T-cell (primary cell): Measurements from ENCODE around the gene TMEM270. TPM values are rescaled to one million over a fixed set of nuclear protein-coding genes. Genes with fewer than 3 reads are reported as not detected.

Source experiments
- ATAC-seq, 4 experiments: fragments of 200-7000 bp in 3 of 4; fragments of 150-1000 bp in 1 of 4; cut with Tn5 transposase; replicated peaks in 1 of 4; 1 replicate in 3 of 4; 2 replicates in 1 of 4; pipeline ENCODE4 v1.10.0; 2021; ENCODE audit warnings: moderate library complexity in 3 of 4, mild to moderate bottlenecking in 2 of 4, moderate number of reproducible peaks in 1 of 4
- CTCF ChIA-PET, 2 donors: fragments of 300-600 bp; sonication (Branson Sonifier 250); formaldehyde crosslinking; loops; one replicate each; lab custom pipeline; 2022; ENCODE audit warnings: antibody characterized with exemption in 2 of 2; lab: Charles Lee
- POLR2A ChIA-PET, 2 donors: fragments of 300-600 bp; sonication (Branson Sonifier 250); formaldehyde crosslinking; loops; one replicate each; lab custom pipeline; 2022; ENCODE audit warnings: antibody characterized with exemption in 2 of 2; lab: Charles Lee
- DNase-seq, 35 experiments: peaks; one replicate each; pipeline versions ENCODE4 v3.0.0 to v3.0.0-alpha.2; 2013 to 2023
- H3K27ac ChIP-seq: one replicate; pipeline ENCODE4 v1.5.1; 2013; ENCODE audit warnings: low read length
- H3K27me3 ChIP-seq, 2 experiments: replicated peaks in 1 of 2; 1 replicate in 1 of 2; 2 replicates in 1 of 2; pipeline versions ENCODE4 v1.6.1 to v1.7.0; 2013; ENCODE audit warnings: low read length in 1 of 2, mixed read lengths in 1 of 2; ENCODE audit not compliant: control insufficient read depth in 2 of 2, insufficient read depth in 2 of 2; ENCODE audit errors: extremely low read depth in 1 of 2
- H3K36me3 ChIP-seq, 2 donors: 1 replicate in 1 of 2; 2 replicates in 1 of 2; pipeline versions ENCODE4 v1.6.1 to v1.7.0; 2013; ENCODE audit warnings: low read length in 1 of 2; ENCODE audit not compliant: control insufficient read depth in 2 of 2, insufficient read depth in 1 of 2; ENCODE audit errors: extremely low read depth in 1 of 2
- H3K4me1 ChIP-seq, 2 experiments: 1 replicate in 1 of 2; 2 replicates in 1 of 2; pipeline versions ENCODE4 v1.6.1 to v1.7.0; 2013; ENCODE audit warnings: low read length in 2 of 2, mixed read lengths in 1 of 2; ENCODE audit not compliant: insufficient read depth in 2 of 2, control insufficient read depth in 1 of 2; ENCODE audit errors: extremely low read depth in 1 of 2
- H3K4me3 ChIP-seq, 2 donors: 1 replicate in 1 of 2; 2 replicates in 1 of 2; pipeline versions ENCODE4 v1.5.1 to v1.7.0; 2013; ENCODE audit warnings: mild to moderate bottlenecking in 2 of 2, low read length in 1 of 2, moderate library complexity in 1 of 2; ENCODE audit not compliant: control insufficient read depth in 1 of 2; ENCODE audit errors: extremely low read depth in 1 of 2
- H3K9me3 ChIP-seq: 2 replicates; pipeline ENCODE4 v1.7.0; 2013
- H3K27ac Mint-ChIP-seq, 2 donors: one replicate each; pipeline ENCODE4 v1.8.0; 2020 to 2021; ENCODE audit warnings: mild to moderate bottlenecking in 2 of 2, mixed read lengths in 2 of 2
- H3K27me3 Mint-ChIP-seq, 2 donors: one replicate each; pipeline ENCODE4 v1.8.0; 2021 to 2022; ENCODE audit warnings: mixed read lengths in 2 of 2
- H3K36me3 Mint-ChIP-seq: one replicate; pipeline ENCODE4 v1.8.0; 2021; ENCODE audit warnings: mixed read lengths
- H3K4me1 Mint-ChIP-seq, 3 donors: one replicate each; pipeline ENCODE4 v1.8.0; 2020 to 2022; ENCODE audit warnings: mixed read lengths in 3 of 3, mild to moderate bottlenecking in 1 of 3
- H3K4me3 Mint-ChIP-seq, 3 donors: one replicate each; pipeline ENCODE4 v1.8.0; 2020 to 2022; ENCODE audit warnings: mild to moderate bottlenecking in 3 of 3, mixed read lengths in 3 of 3, moderate library complexity in 3 of 3
- H3K9me3 Mint-ChIP-seq, 3 donors: one replicate each; pipeline ENCODE4 v1.8.0; 2020 to 2022; ENCODE audit warnings: mixed read lengths in 3 of 3
- WGBS: methylation state at CpG from one replicate; pipeline ENCODE4 v1.1.5; 2013; ENCODE audit warnings: missing lambda C conversion rate; ENCODE audit not compliant: insufficient coverage; 5-methylcytosine and 5-hydroxymethylcytosine counted together
- total RNA-seq, 35 experiments: library from RNA in 6 of 35; stranded (reverse) in 6 of 35; fragments of 120-200 nt in 1 of 35; gene quantifications; one replicate each; pipeline versions ENCODE4 v1.2.1 to v1.2.4 and lab custom pipeline; 2013 to 2026

TMEM270 gene
- total RNA-seq, 5 donors from 2014 or later (not counting 1 experiment from before 2014, with no cell fraction given): not detected

GRCh38 chr7:73870041-73870492 lies 9.1 kb downstream of the TMEM270 start:
- no peaks in the 10 kb centered on the region for H3K4me1 ChIP-seq
- ATAC-seq (no peak), DNase-seq (no peak)
- H3K9me3 ChIP-seq: no peaks in the 10 kb centered on the region
- no peak overlapping the region for H3K4me3 ChIP-seq
- Mint-ChIP-seq H3K36me3 (no peaks in the 10 kb centered on the region), H3K9me3 (no peaks in the 10 kb centered on the region), H3K27ac (no peak overlapping the region), H3K4me3 (no peak overlapping the region), H3K4me1 (no peaks in the 10 kb centered on the region), H3K27me3 (no peaks in the 10 kb centered on the region)
- H3K27ac ChIP-seq: no peak overlapping the region
- WGBS: 95% methylated on average over 10 of the region's 15 CpGs
- peaks cover 0 to 8% of the 10 kb centered on the region in 2 experiments for H3K27me3 ChIP-seq
- ChIA-PET POLR2A (no interaction called here), CTCF (no interaction called here)
- no peaks in the 10 kb centered on the region for H3K36me3 ChIP-seq

GRCh38 chr7:73871163-73872011 lies 10.4 kb downstream of the TMEM270 start:
- H3K4me3 Mint-ChIP-seq: no peak overlapping the region
- no peaks in the 10 kb centered on the region for H3K36me3 ChIP-seq
- no peak for DNase-seq
- H3K9me3 Mint-ChIP-seq: no peaks in the 10 kb centered on the region
- no peak overlapping the region for H3K4me3 ChIP-seq
- H3K27ac ChIP-seq: no peak overlapping the region
- ChIA-PET POLR2A (no interaction called here), CTCF (no interaction called here)
- H3K27me3 ChIP-seq: peaks cover 0 to 9% of the 10 kb centered on the region in 2 experiments
- 86% methylated on average over 18 of the region's 20 CpGs for WGBS
- no peaks in the 10 kb centered on the region for H3K27me3 Mint-ChIP-seq
- H3K4me1 Mint-ChIP-seq: no peaks in the 10 kb centered on the region
- H3K4me1 ChIP-seq: no peaks in the 10 kb centered on the region
- H3K9me3 ChIP-seq: no peaks in the 10 kb centered on the region
- no peaks in the 10 kb centered on the region for H3K36me3 Mint-ChIP-seq
- no peak overlapping the region for H3K27ac Mint-ChIP-seq
- no peak for ATAC-seq

DNA sequence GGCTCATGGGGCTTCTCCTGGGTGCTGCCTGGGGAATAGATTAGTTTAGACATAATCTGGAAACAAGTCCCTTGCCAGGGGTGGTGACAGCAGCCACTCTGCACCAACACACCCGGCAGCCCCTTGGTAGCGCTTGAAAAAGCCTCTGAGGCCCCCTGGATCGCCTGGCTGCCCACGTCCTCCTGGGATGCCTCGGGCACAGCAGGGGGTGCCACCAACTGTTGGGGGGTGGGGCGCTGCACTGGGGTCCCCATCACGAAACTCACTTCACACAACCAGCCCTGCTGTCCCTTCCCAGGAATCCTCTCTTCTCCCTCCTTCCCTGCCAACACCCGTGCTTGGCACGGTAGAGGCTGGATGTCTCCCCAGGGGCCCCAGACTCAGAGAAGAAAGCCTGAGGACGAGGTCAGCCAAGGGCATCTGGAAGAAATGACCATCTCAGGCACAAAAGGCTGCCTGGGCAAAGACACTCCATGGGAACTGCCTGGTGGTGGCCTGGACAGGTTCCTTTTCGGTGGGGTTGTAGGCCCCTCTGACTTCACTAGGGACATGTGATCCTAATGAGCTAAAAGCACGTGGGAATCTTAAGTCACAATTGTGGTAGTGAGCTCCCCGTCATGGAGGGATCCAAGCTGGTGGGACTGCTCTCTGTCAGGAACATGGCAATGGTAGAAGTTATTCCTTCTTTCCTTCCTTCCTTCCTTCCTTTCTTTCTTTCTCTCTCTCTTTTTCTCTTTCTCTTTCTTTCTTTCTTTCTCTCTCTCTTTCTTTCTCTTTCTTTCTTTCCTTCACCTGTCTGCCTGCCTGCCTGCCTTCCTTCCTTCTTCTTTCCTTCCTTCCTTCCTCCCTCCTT lies 11.3 kb downstream of the TMEM270 start:
- Histone ChIP-seq H3K9me3 (no peaks in the 10 kb centered on the region), H3K4me1 (no peaks in the 10 kb centered on the region), H3K27me3 (peaks cover 0 to 16% of the 10 kb centered on the region in 2 experiments), H3K27ac (no peak overlapping the region), H3K36me3 (no peaks in the 10 kb centered on the region), H3K4me3 (no peak overlapping the region)
- DNase-seq (no peak), ATAC-seq (no peak)
- H3K9me3 Mint-ChIP-seq: no peaks in the 10 kb centered on the region
- no peaks in the 10 kb centered on the region for H3K27me3 Mint-ChIP-seq
- POLR2A ChIA-PET: no interaction called here
- 85% methylated on average over 9 of the region's 13 CpGs for WGBS
- H3K27ac Mint-ChIP-seq: no peak overlapping the region
- CTCF ChIA-PET: no interaction called here
- H3K4me3 Mint-ChIP-seq: no peak overlapping the region
- H3K4me1 Mint-ChIP-seq: no peaks in the 10 kb centered on the region
- no peaks in the 10 kb centered on the region for H3K36me3 Mint-ChIP-seq

GRCh38 chr7:73876361-73876760 lies 15.4 kb downstream of the TMEM270 start:
- no peaks in the 10 kb centered on the region for H3K4me1 Mint-ChIP-seq
- ChIA-PET CTCF (interaction anchor here in 1 of 2 donors (0.5 kb wide), 1 partner anchor 1135 kb away, joined by 3 read pairs; no protein-coding TSS in a partner anchor), POLR2A (no interaction called here)
- no peaks in the 10 kb centered on the region for H3K36me3 Mint-ChIP-seq
- no peaks in the 10 kb centered on the region for H3K4me1 ChIP-seq
- peaks cover 4 to 7% of the 10 kb centered on the region in 2 donors for H3K27me3 Mint-ChIP-seq
- H3K27me3 ChIP-seq: peaks cover 0 to 40% of the 10 kb centered on the region in 2 experiments
- 93% methylated on average over 6 of the region's 8 CpGs for WGBS
- H3K4me3 ChIP-seq: no peak overlapping the region
- no peak overlapping the region for H3K27ac Mint-ChIP-seq
- H3K36me3 ChIP-seq: no peaks in the 10 kb centered on the region
- no peaks in the 10 kb centered on the region for H3K9me3 Mint-ChIP-seq
- no peak for ATAC-seq
- H3K9me3 ChIP-seq: no peaks in the 10 kb centered on the region
- DNase-seq: no peak
- H3K27ac ChIP-seq: no peak overlapping the region
- no peak overlapping the region for H3K4me3 Mint-ChIP-seq

- Histone ChIP-seq H3K27me3 (peaks cover 0 to 40% of the 10 kb centered on the region in 2 experiments), H3K27ac (no peak overlapping the region), H3K9me3 (no peaks in the 10 kb centered on the region), H3K36me3 (no peaks in the 10 kb centered on the region), H3K4me3 (no peak overlapping the region), H3K4me1 (no peaks in the 10 kb centered on the region)
- no peaks in the 10 kb centered on the region for H3K36me3 Mint-ChIP-seq
- WGBS: 79% methylated on average over 12 of the region's 12 CpGs
- H3K27ac Mint-ChIP-seq: no peak overlapping the region
- no peaks in the 10 kb centered on the region for H3K4me1 Mint-ChIP-seq
- no peaks in the 10 kb centered on the region for H3K9me3 Mint-ChIP-seq
- ChIA-PET POLR2A (no interaction called here), CTCF (interaction anchor here in 1 of 2 donors (0.5 kb wide), 1 partner anchor 1134 kb away, joined by 3 read pairs; no protein-coding TSS in a partner anchor)
- H3K27me3 Mint-ChIP-seq: peaks cover 4 to 7% of the 10 kb centered on the region in 2 donors
- ATAC-seq (no peak), DNase-seq (no peak)
- H3K4me3 Mint-ChIP-seq: no peak overlapping the region
Observed at GRCh38 chr7:73876973-73877372, 16.0 kb downstream of the TMEM270 start.

- H3K4me3 ChIP-seq: no peak overlapping the region
- H3K4me1 ChIP-seq: no peaks in the 10 kb centered on the region
- no peak overlapping the region for H3K27ac ChIP-seq
- no peaks in the 10 kb centered on the region for H3K9me3 Mint-ChIP-seq
- ChIA-PET CTCF (interaction anchor here in 1 of 2 donors (0.6 kb wide), 1 partner anchor 54 kb away, joined by 5 read pairs; no protein-coding TSS in a partner anchor), POLR2A (interaction anchor here in 1 of 2 donors (0.6 kb wide), 1 partner anchor 62 kb away, joined by 4 read pairs; no protein-coding TSS in a partner anchor)
- no peaks in the 10 kb centered on the region for H3K4me1 Mint-ChIP-seq
- 80% methylated on average over 6 of the region's 18 CpGs for WGBS
- H3K9me3 ChIP-seq: no peaks in the 10 kb centered on the region
- ATAC-seq: no peak
- no peak for DNase-seq
- H3K4me3 Mint-ChIP-seq: no peak overlapping the region
- H3K36me3 ChIP-seq: no peaks in the 10 kb centered on the region
- no peak overlapping the region for H3K27ac Mint-ChIP-seq
- peaks cover 9 to 19% of the 10 kb centered on the region in 2 donors for H3K27me3 Mint-ChIP-seq
- H3K36me3 Mint-ChIP-seq: no peaks in the 10 kb centered on the region
- H3K27me3 ChIP-seq: peaks cover 0 to 34% of the 10 kb centered on the region in 2 experiments
Observed at GRCh38 chr7:73879977-73880681, 19.2 kb downstream of the TMEM270 start.
